ENCODE results near the gene ACOX2. TPM values are rescaled to one million over a fixed set of nuclear protein-coding genes. Genes with fewer than 3 reads are reported as not detected.

ACOX2 gene
- total RNA-seq, 2 experiments from 2014 or later = not detected

DNA sequence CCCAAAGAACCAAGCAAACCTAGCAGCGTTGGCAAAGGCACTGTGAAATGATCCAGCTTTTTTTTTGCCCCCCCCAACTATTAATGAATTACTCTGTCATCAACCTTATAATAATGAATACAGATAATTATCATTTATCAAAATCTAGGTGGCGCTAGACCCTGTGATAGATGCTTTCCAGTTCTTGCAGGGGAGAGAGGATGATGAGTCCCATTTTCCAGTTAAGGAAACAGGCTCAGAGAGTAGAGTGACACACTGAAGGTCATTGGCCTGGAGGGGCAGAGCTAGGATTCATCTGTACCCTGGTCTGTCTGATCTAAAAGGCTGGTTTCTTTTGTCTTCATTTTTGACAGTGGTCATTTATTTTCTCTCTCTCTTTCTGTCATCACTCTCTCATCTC, 5.0 kb downstream of the ACOX2 start:
- Histone ChIP-seq H3K4me1 (ENCODE audit: insufficient read depth, low read length, poor library complexity, severe bottlenecking) (peaks cover 9% of the 10 kb centered on the region), H3K4me3 (ENCODE audit: low read depth, low read length, poor library complexity, severe bottlenecking) (no peak overlapping the region), H3K36me3 (ENCODE audit: insufficient read depth, low read length) (no peaks in the 10 kb centered on the region), H4K20me1 (ENCODE audit: insufficient read depth, low read length) (no peaks in the 10 kb centered on the region), H3K9me3 (ENCODE audit: low read length) (no peaks in the 10 kb centered on the region), H3K9me2 (ENCODE audit: insufficient read depth, low read length) (no peaks in the 10 kb centered on the region), H3K79me2 (ENCODE audit: insufficient read depth, low read depth, low read length) (no peaks in the 10 kb centered on the region), H3K4me2 (ENCODE audit: low read length) (no peak overlapping the region), H2AFZ (ENCODE audit: low read length) (no peak overlapping the region), H3K27ac (ENCODE audit: low read depth, low read length, poor library complexity, severe bottlenecking) (no peak overlapping the region)
- ChIA-PET CTCF (ENCODE audit: unreplicated experiment) (no interaction called here), POLR2A (no interaction called here)
- intact Hi-C loops (cut with micrococcal nuclease; ENCODE audit: unreplicated experiment) = loop anchor here (1.0 to 10.0 kb wide), 7 partner anchors 40 to 355 kb away; partner anchors contain the start of genes ABHD6 and KCTD6
- TF ChIP-seq CTCF (conservative IDR thresholded peaks at IDR 0.05; ENCODE audit: low read length) = peak; percentile 77
- TF ChIP-seq EZH2phosphoT487 (IDR thresholded peaks at IDR 0.05; ENCODE audit: borderline replicate concordance, low read depth, low read length) = no peak
- DNase-seq (ENCODE audit: low spot score) = peak; percentile 44
- BruUV-seq (replicated peaks) = no TSS peak

- no peaks in the 10 kb centered on the region for H3K9me3 ChIP-seq (ENCODE audit: low read length)
- BruUV-seq (replicated peaks) = no TSS peak
- POLR2A ChIA-PET = no interaction called here
- DNase-seq (ENCODE audit: low spot score) = no peak
- CTCF ChIA-PET (ENCODE audit: unreplicated experiment) = no interaction called here
- intact Hi-C loops (cut with micrococcal nuclease; ENCODE audit: unreplicated experiment) = loop anchor here (5.0 to 10.0 kb wide), 3 partner anchors 107 to 354 kb away; partner anchors contain the start of gene ABHD6
- no peak overlapping the region for H3K4me2 ChIP-seq (ENCODE audit: low read length)
- H3K27ac ChIP-seq (ENCODE audit: low read depth, low read length, poor library complexity, severe bottlenecking) = no peak overlapping the region
- H4K20me1 ChIP-seq (ENCODE audit: insufficient read depth, low read length) = no peaks in the 10 kb centered on the region
- peaks cover 9% of the 10 kb centered on the region for H3K4me1 ChIP-seq (ENCODE audit: insufficient read depth, low read length, poor library complexity, severe bottlenecking)
- no peak for TF ChIP-seq CTCF (conservative IDR thresholded peaks at IDR 0.05; ENCODE audit: low read length)
- TF ChIP-seq EZH2phosphoT487 (IDR thresholded peaks at IDR 0.05; ENCODE audit: borderline replicate concordance, low read depth, low read length) = no peak
- no peaks in the 10 kb centered on the region for H3K79me2 ChIP-seq (ENCODE audit: insufficient read depth, low read depth, low read length)
- no peaks in the 10 kb centered on the region for H3K9me2 ChIP-seq (ENCODE audit: insufficient read depth, low read length)
- H3K4me3 ChIP-seq (ENCODE audit: low read depth, low read length, poor library complexity, severe bottlenecking) = no peak overlapping the region
- no peaks in the 10 kb centered on the region for H3K36me3 ChIP-seq (ENCODE audit: insufficient read depth, low read length)
- H2AFZ ChIP-seq (ENCODE audit: low read length) = no peak overlapping the region
These were observed 5.4 kb downstream of the ACOX2 start for GRCh38 chr3:58531555-58531954.

DNA sequence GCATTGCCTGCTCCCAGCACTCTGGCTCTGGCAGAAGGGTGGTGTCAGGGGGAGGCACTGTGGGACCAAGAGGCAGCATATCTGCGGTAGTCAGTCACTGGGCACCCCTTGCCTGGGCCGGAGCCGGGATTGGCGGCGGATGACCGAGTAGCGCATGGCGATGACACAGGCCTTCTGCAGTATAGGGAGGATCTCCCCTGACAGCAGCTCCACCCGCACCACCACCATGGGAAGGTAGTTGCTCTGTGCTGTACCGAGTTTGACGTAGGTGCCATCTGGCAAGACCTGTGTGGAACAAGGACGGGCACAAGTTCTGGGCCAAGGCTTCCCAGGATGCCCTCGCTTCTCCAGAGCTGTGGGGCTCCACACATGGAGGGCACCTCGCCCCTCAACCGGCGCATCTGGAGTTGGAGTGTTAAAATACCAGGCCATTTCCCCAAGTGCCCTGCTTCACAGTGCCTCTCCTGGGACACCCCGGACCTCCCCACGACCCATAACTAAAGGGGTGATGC, 6.6 kb downstream of the ACOX2 start:
- no peaks in the 10 kb centered on the region for H4K20me1 ChIP-seq (ENCODE audit: insufficient read depth, low read length)
- ChIA-PET POLR2A (no interaction called here), CTCF (ENCODE audit: unreplicated experiment) (no interaction called here)
- H3K36me3 ChIP-seq (ENCODE audit: insufficient read depth, low read length) = no peaks in the 10 kb centered on the region
- TF ChIP-seq CTCF (conservative IDR thresholded peaks at IDR 0.05; ENCODE audit: low read length) = no peak
- TF ChIP-seq EZH2phosphoT487 (IDR thresholded peaks at IDR 0.05; ENCODE audit: borderline replicate concordance, low read depth, low read length) = no peak
- no TSS peak for BruUV-seq (replicated peaks)
- no peak overlapping the region for H3K4me3 ChIP-seq (ENCODE audit: low read depth, low read length, poor library complexity, severe bottlenecking)
- no peak overlapping the region for H3K4me2 ChIP-seq (ENCODE audit: low read length)
- no peak overlapping the region for H3K27ac ChIP-seq (ENCODE audit: low read depth, low read length, poor library complexity, severe bottlenecking)
- DNase-seq (ENCODE audit: low spot score) = no peak
- no peaks in the 10 kb centered on the region for H3K79me2 ChIP-seq (ENCODE audit: insufficient read depth, low read depth, low read length)
- H3K9me3 ChIP-seq (ENCODE audit: low read length) = no peaks in the 10 kb centered on the region
- no peak overlapping the region for H2AFZ ChIP-seq (ENCODE audit: low read length)
- peaks cover 9% of the 10 kb centered on the region for H3K4me1 ChIP-seq (ENCODE audit: insufficient read depth, low read length, poor library complexity, severe bottlenecking)
- no peaks in the 10 kb centered on the region for H3K9me2 ChIP-seq (ENCODE audit: insufficient read depth, low read length)
- intact Hi-C loops (cut with micrococcal nuclease; ENCODE audit: unreplicated experiment) = loop anchor here (5.0 to 10.0 kb wide), 3 partner anchors 106 to 353 kb away; partner anchors contain the start of gene ABHD6
